ENCODE data around the gene LIN7A.

The LIN7A gene, protein sequence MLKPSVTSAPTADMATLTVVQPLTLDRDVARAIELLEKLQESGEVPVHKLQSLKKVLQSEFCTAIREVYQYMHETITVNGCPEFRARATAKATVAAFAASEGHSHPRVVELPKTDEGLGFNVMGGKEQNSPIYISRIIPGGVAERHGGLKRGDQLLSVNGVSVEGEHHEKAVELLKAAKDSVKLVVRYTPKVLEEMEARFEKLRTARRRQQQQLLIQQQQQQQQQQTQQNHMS

GRCh38 chr12:80937391-80938238 is at the start of gene LIN7A:
Gene LIN7A, minus strand, starts transcription at chr12:80937934. Its CDS starts 212 bp downstream, at chr12:80937722.
- DNase-seq (ENCODE audit: low spot score) = no peak

- no peak for DNase-seq (ENCODE audit: low spot score)
These were observed 48.5 kb upstream of the LIN7A start for GRCh38 chr12:80986224-80986623.

GRCh38 chr12:80979816-80980215 is 42.1 kb upstream of the LIN7A start:
- no peak for DNase-seq (ENCODE audit: low spot score)

GRCh38 chr12:80979251-80979650 is 41.5 kb upstream of the LIN7A start:
- no peak for DNase-seq (ENCODE audit: low spot score)

GRCh38 chr12:80977346-80977745 is 39.6 kb upstream of the LIN7A start:
- no peak for DNase-seq (ENCODE audit: low spot score)

DNA sequence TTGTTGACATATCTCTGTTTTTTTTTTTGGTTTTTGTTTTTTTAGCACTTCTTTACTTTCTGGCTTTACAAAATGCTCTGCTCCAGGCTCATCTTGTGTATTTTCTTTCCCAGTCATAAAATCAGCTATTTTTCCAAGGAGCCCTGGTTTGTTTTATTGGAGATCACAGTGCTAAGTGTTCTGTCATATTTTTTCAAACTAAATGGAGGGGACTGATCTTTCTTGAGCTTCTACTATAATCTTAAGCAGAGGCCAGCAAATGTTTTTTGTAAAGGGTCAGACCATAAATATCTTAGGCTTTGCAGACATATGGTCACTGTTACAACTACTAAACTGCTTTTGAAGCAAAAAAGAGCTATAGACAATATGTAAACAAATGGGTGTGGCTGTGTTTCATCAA is 30.6 kb upstream of the LIN7A start:
- DNase-seq (ENCODE audit: low spot score) = no peak

GRCh38 chr12:80967565-80967964 is 29.8 kb upstream of the LIN7A start:
- no peak for DNase-seq (ENCODE audit: low spot score)

DNA sequence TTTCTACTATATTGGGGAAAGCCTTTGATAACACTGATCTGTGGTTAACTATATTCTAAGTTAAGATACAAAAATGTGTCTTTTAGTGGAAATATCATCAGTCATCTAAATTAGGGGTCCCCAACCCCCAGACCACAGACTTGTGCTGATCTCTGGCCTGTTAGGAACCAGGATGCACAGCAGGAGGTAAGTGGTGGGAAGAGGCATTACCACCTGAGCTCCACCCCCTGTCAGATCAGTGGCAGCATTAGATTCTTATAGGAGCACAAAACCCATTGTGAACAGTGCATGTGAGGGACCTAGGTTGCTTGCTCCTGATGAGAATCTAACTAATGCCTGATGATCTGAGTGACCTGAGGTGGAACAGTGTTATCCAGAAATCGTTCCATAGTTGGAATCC is 28.3 kb upstream of the LIN7A start:
- no peak for DNase-seq (ENCODE audit: low spot score)

DNA sequence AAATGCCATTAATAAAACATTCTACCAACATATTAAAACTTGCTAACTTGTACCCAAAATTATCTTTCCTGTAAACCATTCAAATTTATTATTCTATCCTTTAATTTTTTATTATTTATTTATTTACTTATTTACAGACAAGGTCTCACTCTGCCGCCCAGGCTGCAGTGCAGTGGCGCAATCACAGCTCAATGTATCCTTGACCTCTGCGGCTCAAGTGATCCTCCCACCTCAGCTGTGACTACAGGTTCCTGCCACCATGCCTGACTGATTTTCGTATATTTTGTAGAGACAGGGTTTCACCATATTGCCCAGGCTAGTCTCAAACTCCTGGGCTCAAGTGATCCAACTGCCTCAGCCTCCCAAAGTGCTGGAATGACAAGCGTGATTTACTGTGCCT is 20.4 kb upstream of the LIN7A start:
- no peak for DNase-seq (ENCODE audit: low spot score)

DNA sequence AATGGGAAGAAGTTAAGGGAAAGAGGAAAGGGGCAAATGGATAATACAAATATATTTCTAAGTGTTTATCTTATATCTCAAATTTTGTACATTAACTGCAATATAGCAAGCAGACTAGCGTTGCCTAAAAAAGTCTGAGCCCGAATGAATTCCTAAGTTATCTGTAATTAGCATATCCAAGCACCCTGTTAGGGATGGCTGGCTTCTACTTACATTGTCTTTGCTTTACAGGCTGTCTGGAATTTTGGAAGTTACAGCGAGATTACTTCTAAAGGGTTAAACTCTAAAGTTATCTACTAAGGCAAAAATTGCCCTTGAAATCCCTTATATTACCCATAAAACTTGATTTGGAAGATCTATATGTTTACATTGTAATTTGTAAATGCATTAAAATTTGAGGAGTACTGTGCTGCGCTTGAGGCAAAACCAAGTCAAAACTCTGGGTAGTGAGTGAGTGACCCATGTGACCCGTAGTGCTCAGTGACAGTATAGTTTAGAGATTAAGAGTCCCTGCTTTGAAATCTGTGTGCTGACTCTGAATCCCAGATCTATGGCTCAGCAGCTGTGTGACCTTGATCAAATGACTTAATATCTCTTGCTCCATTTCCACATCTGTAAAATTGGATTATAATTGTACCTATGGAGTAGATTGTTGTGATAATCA is 17.3 kb upstream of the LIN7A start:
- no peak for DNase-seq (ENCODE audit: low spot score)

- DNase-seq (ENCODE audit: low spot score) = no peak
These were observed 14.7 kb upstream of the LIN7A start for GRCh38 chr12:80952443-80952842.

GRCh38 chr12:80946591-80946990 is 8.9 kb upstream of the LIN7A start:
- DNase-seq (ENCODE audit: low spot score) = peak; percentile 39

- DNase-seq (ENCODE audit: low spot score) = no peak
These were observed 5.6 kb upstream of the LIN7A start for GRCh38 chr12:80943338-80943737.

GRCh38 chr12:80941916-80942315 is 4.2 kb upstream of the LIN7A start:
- DNase-seq (ENCODE audit: low spot score) = no peak

DNA sequence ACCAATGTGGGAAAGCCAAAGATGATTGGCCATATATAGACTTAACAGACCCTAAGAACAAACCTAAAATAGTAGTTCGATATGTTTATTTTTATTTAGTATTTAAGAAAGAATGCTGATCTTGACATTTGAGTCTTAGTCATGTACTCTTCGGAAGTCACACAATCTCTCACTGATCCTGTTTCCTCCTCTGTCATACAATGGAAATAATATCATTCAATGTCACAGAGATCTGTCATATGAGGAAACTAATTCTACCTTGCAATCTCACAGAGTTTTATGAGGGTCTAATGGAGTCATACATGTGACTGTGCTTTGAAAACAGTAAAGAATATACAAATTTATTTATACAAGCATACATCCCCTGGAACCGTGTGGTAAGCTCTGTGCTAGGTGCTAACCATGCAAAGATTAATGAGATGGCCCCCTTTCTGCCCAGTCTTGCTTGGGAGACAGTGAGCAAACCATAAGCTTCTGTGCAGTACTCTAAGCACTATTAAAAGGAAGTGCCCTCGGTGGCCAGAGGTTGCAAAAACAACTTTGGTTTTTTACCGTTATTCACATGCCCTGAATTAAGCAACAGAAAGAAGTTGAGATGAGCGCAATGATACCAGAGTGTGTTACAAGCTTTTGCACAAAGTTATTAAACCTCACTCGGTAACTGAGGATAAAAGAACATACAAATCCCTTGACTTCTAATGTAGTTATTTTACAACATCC is 1.7 kb upstream of the LIN7A start:
- DNase-seq (ENCODE audit: low spot score) = no peak

DNA sequence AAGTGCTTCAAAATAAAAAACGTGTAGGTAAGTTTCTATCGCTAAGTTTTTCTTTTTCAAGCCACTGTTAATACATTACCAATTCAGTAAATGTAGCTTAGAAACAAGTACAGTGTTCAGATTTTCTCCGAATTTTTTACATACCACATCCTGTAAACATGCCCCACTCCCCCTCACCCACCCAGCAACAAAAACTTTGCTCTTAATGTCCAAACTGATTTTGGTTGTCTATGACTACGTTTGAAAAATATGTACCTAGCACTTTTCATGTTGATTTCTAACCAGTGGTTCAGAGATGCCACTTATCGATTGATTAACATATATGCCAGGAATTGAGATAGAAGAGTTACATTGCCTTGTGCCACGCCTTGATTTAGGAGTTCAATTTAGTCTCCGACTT is 663 bp upstream of the LIN7A start:
- no peak for DNase-seq (ENCODE audit: low spot score)

DNA sequence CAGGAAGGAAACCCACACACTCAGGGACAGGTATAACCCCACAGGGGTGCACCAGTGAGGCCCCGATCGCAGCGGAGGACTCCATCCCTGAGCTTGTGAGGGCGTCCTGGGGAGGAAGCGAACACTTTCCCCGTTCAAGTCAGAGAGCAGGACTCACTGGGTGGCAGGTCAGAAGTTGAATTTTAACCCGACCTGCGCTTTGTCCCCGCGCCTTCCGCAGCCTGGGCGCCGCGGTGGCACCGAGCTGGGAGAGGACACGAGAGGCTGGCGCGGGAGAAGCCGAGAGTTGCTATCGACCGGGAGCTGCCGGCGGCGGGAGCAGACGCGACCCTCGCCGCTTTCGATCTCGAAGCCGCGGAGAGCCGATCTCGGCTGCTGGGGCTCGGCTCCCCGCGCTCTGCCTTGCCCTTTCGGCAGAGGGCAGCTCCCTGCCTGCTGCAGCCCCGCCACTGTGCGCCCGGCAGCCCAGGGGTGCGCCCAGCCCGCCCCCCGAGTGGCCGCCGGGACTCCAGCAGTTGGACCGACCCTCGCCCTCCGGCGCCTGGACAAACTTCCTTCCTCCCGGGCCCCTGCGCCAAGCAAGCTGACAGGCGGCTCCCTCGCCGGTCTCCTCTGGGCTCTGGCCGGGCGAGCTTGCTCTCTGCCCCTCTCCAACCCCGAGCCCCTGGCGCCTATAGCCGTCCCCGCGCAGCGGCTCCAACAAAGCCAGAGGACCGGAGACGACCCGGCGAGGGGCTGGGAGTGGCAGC is 918 bp downstream of the LIN7A start:
- DNase-seq (ENCODE audit: low spot score) = no peak

GRCh38 chr12:80936353-80936641 is 1.4 kb downstream of the LIN7A start:
- DNase-seq (ENCODE audit: low spot score) = no peak

- DNase-seq (ENCODE audit: low spot score) = no peak
These were observed 2.6 kb downstream of the LIN7A start for GRCh38 chr12:80935111-80935510.

DNA sequence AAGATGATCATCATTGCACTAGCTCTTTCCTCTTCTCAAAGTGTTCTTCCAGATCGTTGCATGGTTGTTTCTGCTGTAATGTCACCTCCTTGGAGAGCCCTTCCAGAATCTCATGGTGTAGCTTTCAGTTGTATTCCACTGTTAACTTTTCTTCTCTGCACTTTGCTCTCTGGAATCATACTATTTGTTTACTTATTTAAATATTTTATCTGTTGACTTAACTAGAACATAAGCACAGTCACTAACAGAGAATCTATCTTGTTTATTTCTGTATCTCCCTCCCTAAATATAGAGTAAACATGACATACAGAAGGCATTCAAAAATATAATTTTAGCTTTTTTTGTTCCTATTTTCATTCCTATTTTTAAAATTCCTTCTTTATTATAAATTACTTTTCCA is 11.8 kb downstream of the LIN7A start:
- no peak for DNase-seq (ENCODE audit: low spot score)

DNA sequence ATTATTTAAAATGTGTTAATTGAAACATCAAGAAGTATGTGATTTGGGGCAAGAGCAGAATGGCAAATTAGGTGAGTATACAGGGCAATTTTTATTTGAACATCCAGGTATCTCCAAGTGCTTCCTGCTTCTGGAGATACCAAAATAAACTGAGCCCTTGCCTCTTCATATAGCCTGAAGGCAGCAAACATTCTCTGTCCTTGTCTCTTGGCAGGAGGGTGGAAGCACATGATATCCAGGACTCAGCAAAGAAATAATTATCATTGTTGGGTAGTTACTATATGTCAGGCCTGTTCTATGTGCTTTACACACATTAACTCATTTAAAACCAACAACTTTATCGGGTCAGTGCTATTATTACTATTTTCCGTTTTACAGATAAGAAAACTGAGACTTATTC is 12.5 kb downstream of the LIN7A start:
- no peak for DNase-seq (ENCODE audit: low spot score)

GRCh38 chr12:80924437-80924836 is 13.3 kb downstream of the LIN7A start:
- DNase-seq (ENCODE audit: low spot score) = no peak
